ENCODE results near the gene GRB14. TPM values are rescaled to one million over a fixed set of nuclear protein-coding genes. Genes with fewer than 3 reads are reported as not detected.

The GRB14 gene
- total and polyA plus RNA-seq, 2 of the 13 experiments (the other 11 are each of a cell fraction or from before 2014, with no cell fraction given) = 4.6 to 5.8 TPM

- TF ChIP-seq ZBTB37 (CRISPR knock-in tag; IDR thresholded peaks at IDR 0.05) = no peak
These were observed 27.7 kb downstream of the GRB14 start (continued) for GRCh38 chr2:164593541-164593940.

GRCh38 chr2:164589522-164589921, 31.8 kb downstream of the GRB14 start:
- peaks cover 25% of the 10 kb centered on the region for H3K4me1 ChIP-seq (ENCODE audit: insufficient read depth, low read length)
- H3K4me2 ChIP-seq (ENCODE audit: low read depth, low read length) = no peak overlapping the region
- ATAC-seq (peak; percentile 41; the same call in 2 of the 3 replicates), FAIRE-seq (no peak), DNase-seq (ENCODE audit: low spot score) (no peak)
- 75% methylated on average over 2 of the region's 2 CpGs for WGBS (ENCODE audit: low lambda C conversion rate)
- CTCF ChIA-PET (ENCODE audit: low intra/inter-chr PET ratio, low total read pairs) = no interaction called here
- H2AFZ ChIP-seq (ENCODE audit: low read length) = no peak overlapping the region
- no TSS peak for BruUV-seq (replicated peaks)
- intact Hi-C loops (cut with micrococcal nuclease; ENCODE audit: unreplicated experiment) (no loop called here), in situ Hi-C loops (cut with HindIII; ENCODE audit: extremely low pct_ligation_motif_present, low pct_unique_long_range_greater_than_20kb) (no loop called here)
- no peaks in the 10 kb centered on the region for H3K27me3 ChIP-seq (ENCODE audit: control insufficient read depth in 1 of 2, insufficient read depth in 2 of 2, low read length in 2 of 2)
- no peaks in the 10 kb centered on the region for H4K20me1 ChIP-seq (ENCODE audit: insufficient read depth, low read length)
- no peaks in the 10 kb centered on the region for H3K36me3 ChIP-seq (replicated peaks in 1 of 2; ENCODE audit: control insufficient read depth in 1 of 2, insufficient read depth in 2 of 2, low read length in 2 of 2)
- TF ChIP-seq SIX1 (CRISPR knock-in tag; IDR thresholded peaks at IDR 0.05; ENCODE audit: borderline replicate concordance) (peak; percentile 88; the same call in 1 of the 2 replicates), ISL2 (CRISPR knock-in tag; IDR thresholded peaks at IDR 0.05) (0 out of 2 replicates have a peak, but pooled peaks have one; percentile 16), SIX4 (CRISPR knock-in tag; IDR thresholded peaks at IDR 0.05) (peak; percentile 87; the same call in 1 of the 2 replicates), LRRFIP1 (CRISPR knock-in tag; conservative IDR thresholded peaks at IDR 0.05) (no peak), HNF4A (CRISPR knock-in tag; IDR thresholded peaks at IDR 0.05) (peak; percentile 57), RFX5 (IDR thresholded peaks at IDR 0.05; ENCODE audit: low read depth, low read length) (no peak), ZMYM4 (CRISPR knock-in tag; IDR thresholded peaks at IDR 0.05) (peak; percentile 67), POGZ (CRISPR knock-in tag; IDR thresholded peaks at IDR 0.05) (peak; percentile 48; the same call in 1 of the 2 replicates)
- no peaks in the 10 kb centered on the region for H3K79me2 ChIP-seq (ENCODE audit: insufficient read depth, low read length)
- no peaks in the 10 kb centered on the region for H3K9me3 ChIP-seq (ENCODE audit: low read length)
- H3K9ac ChIP-seq (ENCODE audit: insufficient read depth, low read depth, low read length) = no peak overlapping the region
- H3K4me3 ChIP-seq (replicated peaks in 1 of 3; ENCODE audit: insufficient read depth in 1 of 3, low read depth in 2 of 3, low read length in 3 of 3) = no peak overlapping the region
- POLR2A ChIA-PET = no interaction called here
- H3K27ac ChIP-seq (ENCODE audit: extremely low read length, insufficient read depth, low read length) = no peak overlapping the region
